OCI-LY1 (cell line): ENCODE data around the gene YIF1B.

Experiments used
- H2AFZ ChIP-seq: fragments of 200-600 bp; sonication (generic), shearing (Covaris generic); 2 replicates; pipeline ENCODE4 v1.6.0; 2014; ENCODE audit warnings: antibody characterized with exemption, mild to moderate bottlenecking, low read length
- H3F3A ChIP-seq: fragments of 200-600 bp; sonication (generic), shearing (Covaris generic); 2 replicates; pipeline ENCODE4 v1.6.0; 2014; ENCODE audit warnings: mild to moderate bottlenecking, antibody characterized with exemption, low read length, moderate library complexity; ENCODE audit not compliant: insufficient read depth
- H3K27ac ChIP-seq: fragments of 200-600 bp; sonication (generic); 2 replicates; pipeline ENCODE4 v1.5.1; 2014; ENCODE audit warnings: low read length, mixed run types, mild to moderate bottlenecking, low read depth; ENCODE audit not compliant: poor library complexity, severe bottlenecking
- H3K27me3 ChIP-seq: fragments of 200-600 bp; sonication (generic); 2 replicates; pipeline ENCODE4 v1.6.0; 2014; ENCODE audit warnings: antibody characterized with exemption, mild to moderate bottlenecking, low read length, moderate library complexity; ENCODE audit not compliant: insufficient read depth
- H3K36me3 ChIP-seq: fragments of 200-600 bp; sonication (generic); 2 replicates; pipeline ENCODE4 v1.6.1; 2014; ENCODE audit warnings: mild to moderate bottlenecking, antibody characterized with exemption, low read length, moderate library complexity, mixed read lengths; ENCODE audit not compliant: insufficient read depth
- H3K4me1 ChIP-seq: fragments of 200-600 bp; sonication (generic); 2 replicates; pipeline ENCODE4 v1.5.1; 2014; ENCODE audit warnings: mild to moderate bottlenecking, low read length, moderate library complexity; ENCODE audit not compliant: insufficient read depth, severe bottlenecking
- H3K4me2 ChIP-seq: fragments of 200-600 bp; sonication (generic), shearing (Covaris generic); 2 replicates; pipeline ENCODE4 v1.6.1; 2014; ENCODE audit warnings: low read length
- H3K4me3 ChIP-seq: fragments of 200-600 bp; sonication (generic); 2 replicates; pipeline ENCODE4 v1.5.1; 2014; ENCODE audit warnings: low read length, low read depth, mild to moderate bottlenecking, mixed read lengths; ENCODE audit not compliant: poor library complexity, severe bottlenecking
- H3K79me2 ChIP-seq: fragments of 200-600 bp; shearing (Covaris generic); 2 replicates; pipeline ENCODE4 v1.6.1; 2016; ENCODE audit warnings: mixed run types, low read length, mixed read lengths; ENCODE audit not compliant: insufficient read depth
- H3K9ac ChIP-seq: fragments of 200-600 bp; sonication (generic), shearing (Covaris generic); 2 replicates; pipeline ENCODE4 v1.6.1; 2014; ENCODE audit warnings: mild to moderate bottlenecking, low read length, mixed read lengths
- H3K9me2 ChIP-seq: fragments of 200-600 bp; sonication (generic), shearing (Covaris generic); 2 replicates; pipeline ENCODE4 v1.6.1; 2014; ENCODE audit warnings: low read depth, mild to moderate bottlenecking, low read length, mixed read lengths
- H3K9me3 ChIP-seq: fragments of 200-600 bp; shearing (Covaris generic); 2 replicates; pipeline ENCODE4 v1.6.1; 2014; ENCODE audit warnings: low read length, mixed read lengths
- H4K20me1 ChIP-seq: fragments of 200-600 bp; sonication (generic), shearing (Covaris generic); 2 replicates; pipeline ENCODE4 v1.6.0; 2016; ENCODE audit warnings: mild to moderate bottlenecking, low read length; ENCODE audit not compliant: insufficient read depth
- EZH2 ChIP-seq: fragments of 200-600 bp; sonication (generic), shearing (Covaris generic); IDR thresholded peaks from 2 replicates; pipeline ENCODE4 v1.8.0; 2017; ENCODE audit warnings: borderline replicate concordance, mixed run types, mild to moderate bottlenecking, antibody characterized with exemption, low read length, moderate library complexity, mixed read lengths
- TF ChIP-seq, protein P1 (sequence below): fragments of 200-600 bp; sonication (generic), shearing (Covaris generic); IDR thresholded peaks from 2 replicates; pipeline ENCODE4 v1.5.1; 2017; ENCODE audit warnings: mild to moderate bottlenecking, antibody characterized with exemption, low read length, moderate library complexity, mixed read lengths

YIF1B gene

GRCh38 chr19:38289955-38290354 lies 25.8 kb downstream of the YIF1B start:
- no peaks in the 10 kb centered on the region for H4K20me1 ChIP-seq
- peaks cover 61% of the 10 kb centered on the region for H3K36me3 ChIP-seq

DNA sequence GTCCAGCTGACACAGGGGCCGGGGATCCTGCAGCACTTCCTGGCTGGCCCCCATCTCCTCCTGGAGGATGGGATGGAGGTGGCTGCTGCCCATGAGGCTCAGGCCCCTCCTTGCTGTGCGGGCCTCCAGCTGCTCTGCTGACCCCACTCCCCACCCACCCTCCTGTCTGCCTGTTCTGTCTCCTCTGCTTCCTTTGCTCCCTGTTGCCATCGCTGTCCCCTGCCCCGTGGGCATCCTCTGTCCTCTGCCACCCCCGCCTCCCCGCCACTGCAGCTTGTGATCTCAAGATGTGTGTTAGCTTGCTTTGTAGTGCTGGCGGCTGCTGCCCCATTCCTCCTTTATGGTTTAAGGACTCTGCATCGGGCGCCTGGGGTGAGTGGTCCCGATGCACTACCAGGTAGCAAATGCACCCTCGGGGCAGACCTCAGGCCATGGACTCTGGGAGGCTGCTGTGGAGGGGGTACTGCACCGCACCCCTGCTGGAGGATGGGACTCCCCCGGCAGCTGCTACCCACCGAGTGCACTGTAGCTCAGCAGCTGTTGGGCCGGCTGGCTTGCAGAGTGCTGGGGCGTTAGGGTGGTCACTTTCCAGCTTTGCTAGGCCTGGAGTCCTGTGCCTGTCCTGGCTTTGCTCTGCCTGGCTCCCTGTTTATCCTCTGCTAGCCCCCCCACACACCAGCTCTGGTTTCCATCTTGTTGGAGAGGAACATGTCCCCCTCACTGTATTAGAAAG lies 27.5 kb downstream of the YIF1B start:
- no peak overlapping the region for H2AFZ ChIP-seq
- no peaks in the 10 kb centered on the region for H3K79me2 ChIP-seq
- peaks cover 72% of the 10 kb centered on the region for H3K36me3 ChIP-seq
- H3K4me1 ChIP-seq = peaks cover 10% of the 10 kb centered on the region
- H3K9ac ChIP-seq = no peak overlapping the region
- H3F3A ChIP-seq = no peaks in the 10 kb centered on the region
- H4K20me1 ChIP-seq = no peaks in the 10 kb centered on the region
- H3K9me2 ChIP-seq = no peaks in the 10 kb centered on the region
- H3K9me3 ChIP-seq = no peaks in the 10 kb centered on the region
- no peak for TF ChIP-seq EZH2
- TF ChIP-seq, protein P1, sequence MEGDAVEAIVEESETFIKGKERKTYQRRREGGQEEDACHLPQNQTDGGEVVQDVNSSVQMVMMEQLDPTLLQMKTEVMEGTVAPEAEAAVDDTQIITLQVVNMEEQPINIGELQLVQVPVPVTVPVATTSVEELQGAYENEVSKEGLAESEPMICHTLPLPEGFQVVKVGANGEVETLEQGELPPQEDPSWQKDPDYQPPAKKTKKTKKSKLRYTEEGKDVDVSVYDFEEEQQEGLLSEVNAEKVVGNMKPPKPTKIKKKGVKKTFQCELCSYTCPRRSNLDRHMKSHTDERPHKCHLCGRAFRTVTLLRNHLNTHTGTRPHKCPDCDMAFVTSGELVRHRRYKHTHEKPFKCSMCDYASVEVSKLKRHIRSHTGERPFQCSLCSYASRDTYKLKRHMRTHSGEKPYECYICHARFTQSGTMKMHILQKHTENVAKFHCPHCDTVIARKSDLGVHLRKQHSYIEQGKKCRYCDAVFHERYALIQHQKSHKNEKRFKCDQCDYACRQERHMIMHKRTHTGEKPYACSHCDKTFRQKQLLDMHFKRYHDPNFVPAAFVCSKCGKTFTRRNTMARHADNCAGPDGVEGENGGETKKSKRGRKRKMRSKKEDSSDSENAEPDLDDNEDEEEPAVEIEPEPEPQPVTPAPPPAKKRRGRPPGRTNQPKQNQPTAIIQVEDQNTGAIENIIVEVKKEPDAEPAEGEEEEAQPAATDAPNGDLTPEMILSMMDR = no peak
- no peak overlapping the region for H3K4me2 ChIP-seq
- no peak overlapping the region for H3K27ac ChIP-seq
- H3K27me3 ChIP-seq = no peaks in the 10 kb centered on the region
- H3K4me3 ChIP-seq = no peak overlapping the region

More at GRCh38 chr19:38289955-38290354, 25.8 kb downstream of the YIF1B start:
- H3K27ac ChIP-seq = no peak overlapping the region
- no peaks in the 10 kb centered on the region for H3K4me1 ChIP-seq
- no peak overlapping the region for H3K9ac ChIP-seq
- no peaks in the 10 kb centered on the region for H3F3A ChIP-seq
- no peaks in the 10 kb centered on the region for H3K27me3 ChIP-seq
- no peaks in the 10 kb centered on the region for H3K79me2 ChIP-seq
- no peak overlapping the region for H3K4me2 ChIP-seq
- no peaks in the 10 kb centered on the region for H3K9me2 ChIP-seq
- H3K9me3 ChIP-seq = no peaks in the 10 kb centered on the region
- H3K4me3 ChIP-seq = no peak overlapping the region
- H2AFZ ChIP-seq = no peak overlapping the region
- TF ChIP-seq, protein P1 = no peak
- no peak for TF ChIP-seq EZH2

GRCh38 chr19:38287604-38288003 lies 28.1 kb downstream of the YIF1B start:
- H3K36me3 ChIP-seq = peaks cover 66% of the 10 kb centered on the region
- no peak overlapping the region for H3K9ac ChIP-seq
- H3K9me2 ChIP-seq = no peaks in the 10 kb centered on the region
- no peak overlapping the region for H3K4me2 ChIP-seq
- H4K20me1 ChIP-seq = no peaks in the 10 kb centered on the region
- peaks cover 10% of the 10 kb centered on the region for H3K4me1 ChIP-seq
- TF ChIP-seq, protein P1 = no peak
- TF ChIP-seq EZH2 = no peak
- no peak overlapping the region for H3K4me3 ChIP-seq
- H3K27ac ChIP-seq = no peak overlapping the region
- H3F3A ChIP-seq = no peaks in the 10 kb centered on the region
- H3K79me2 ChIP-seq = no peaks in the 10 kb centered on the region
- H3K27me3 ChIP-seq = no peaks in the 10 kb centered on the region
- no peaks in the 10 kb centered on the region for H3K9me3 ChIP-seq
- H2AFZ ChIP-seq = no peak overlapping the region
